OCI-LY3 (cell line): ENCODE data around the gene LILRB2.

Experiments
- CTCF ChIP-seq: fragments of 200-600, 300-600 bp; sonication (generic); IDR thresholded peaks from 2 replicates; pipeline ENCODE4 v1.5.1; 2014; ENCODE audit warnings: antibody characterized with exemption, low read length, low read depth
- EZH2phosphoT487 ChIP-seq: fragments of 200-600 bp; shearing (Covaris generic); IDR thresholded peaks from 2 replicates; pipeline ENCODE4 v1.6.1; 2018; ENCODE audit warnings: antibody characterized with exemption, mixed run types, low read depth

DNA sequence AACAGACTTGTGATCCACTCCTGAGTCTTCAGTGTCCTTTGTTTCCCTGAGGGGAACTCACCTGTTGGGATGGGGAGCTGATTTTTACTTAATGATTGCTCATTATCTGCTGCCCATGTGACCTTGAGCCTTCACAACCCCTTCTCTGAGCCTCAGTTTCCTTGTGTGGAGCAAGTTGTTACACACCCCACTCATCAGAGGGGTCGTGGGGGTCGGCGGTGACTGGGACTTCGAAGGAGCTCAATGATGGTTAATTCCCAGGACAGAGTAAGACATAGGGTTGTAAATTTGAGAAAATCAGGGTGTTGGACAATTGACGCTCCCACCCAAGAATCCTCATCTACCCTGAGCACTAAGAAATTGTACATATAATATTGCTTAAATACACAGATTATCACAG, 18.6 kb upstream of the LILRB2 start:
- no peak for TF ChIP-seq CTCF
- TF ChIP-seq EZH2phosphoT487 = no peak
